ENCODE measurements around the gene MRPL14.

Gene MRPL14

GRCh38 chr6:44087623-44088022, 39.6 kb downstream of the MRPL14 start:
- no peak overlapping the region for H3K4me3 ChIP-seq
- H3K9ac ChIP-seq (ENCODE audit: insufficient read length) = no peak overlapping the region
- no peak overlapping the region for H3K27ac ChIP-seq
- TF ChIP-seq EZH2 (IDR thresholded peaks at IDR 0.05) (no peak), FOXP2 (optimal IDR thresholded peaks at IDR 0.05; ENCODE audit: control extremely low read depth, extremely low read length, insufficient read depth) (no peak), POLR2AphosphoS5 (IDR thresholded peaks at IDR 0.05; ENCODE audit: borderline replicate concordance, low read depth, low read length) (no peak)
- H3K36me3 ChIP-seq (ENCODE audit: insufficient read depth, low read length) = no peaks in the 10 kb centered on the region
- no peak for DNase-seq (ENCODE audit: low read depth, low spot score)
- no peaks in the 10 kb centered on the region for H3K9me3 ChIP-seq (ENCODE audit: low read depth, low read length)

DNA sequence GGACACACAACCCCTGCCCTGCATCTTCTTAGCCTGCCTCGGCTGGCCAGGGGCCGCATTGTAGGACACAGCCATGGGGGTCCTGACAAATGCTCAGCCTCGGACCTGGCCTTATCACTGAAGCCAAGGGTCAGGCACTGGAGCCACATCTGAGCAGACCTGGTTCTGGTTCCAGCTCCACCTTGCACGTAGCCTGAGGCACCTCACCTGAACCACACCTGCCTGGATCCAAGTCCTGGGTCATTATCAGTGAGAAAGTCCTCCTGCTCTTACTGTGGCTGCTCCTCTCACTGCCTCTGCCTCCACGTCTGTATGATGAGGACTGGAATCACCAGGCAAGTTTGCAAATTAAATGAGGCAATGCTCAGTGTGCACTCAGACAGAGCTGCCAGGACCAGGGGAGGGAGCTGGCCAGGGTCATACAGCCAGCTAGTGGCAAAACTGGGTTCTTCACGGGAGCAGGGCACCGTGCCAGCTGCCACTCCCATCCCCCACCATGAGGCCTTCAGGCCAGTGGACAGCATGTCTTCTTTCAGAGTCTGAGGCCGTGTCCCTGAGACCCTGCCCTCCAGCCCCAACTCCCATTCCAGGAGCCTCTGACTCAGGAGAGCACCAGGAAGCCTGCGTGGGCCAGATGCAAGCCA, 40.2 kb downstream of the MRPL14 start:
- no peak for DNase-seq (ENCODE audit: low read depth, low spot score)
- no peak for TF ChIP-seq EZH2 (IDR thresholded peaks at IDR 0.05)
- no peak for TF ChIP-seq POLR2AphosphoS5 (IDR thresholded peaks at IDR 0.05; ENCODE audit: borderline replicate concordance, low read depth, low read length)
- TF ChIP-seq FOXP2 (optimal IDR thresholded peaks at IDR 0.05; ENCODE audit: control extremely low read depth, extremely low read length, insufficient read depth) = no peak
- H3K36me3 ChIP-seq (ENCODE audit: insufficient read depth, low read length) = no peaks in the 10 kb centered on the region
- H3K4me3 ChIP-seq = no peak overlapping the region
- no peak overlapping the region for H3K9ac ChIP-seq (ENCODE audit: insufficient read length)
- no peaks in the 10 kb centered on the region for H3K9me3 ChIP-seq (ENCODE audit: low read depth, low read length)
- no peak overlapping the region for H3K27ac ChIP-seq

GRCh38 chr6:44085219-44085618, 42.0 kb downstream of the MRPL14 start:
- Histone ChIP-seq H3K4me3 (no peak overlapping the region), H3K27ac (no peak overlapping the region), H3K9me3 (ENCODE audit: low read depth, low read length) (no peaks in the 10 kb centered on the region), H3K36me3 (ENCODE audit: insufficient read depth, low read length) (no peaks in the 10 kb centered on the region), H3K9ac (ENCODE audit: insufficient read length) (no peak overlapping the region)
- DNase-seq (ENCODE audit: low read depth, low spot score) = no peak
- TF ChIP-seq POLR2AphosphoS5 (IDR thresholded peaks at IDR 0.05; ENCODE audit: borderline replicate concordance, low read depth, low read length) (no peak), EZH2 (IDR thresholded peaks at IDR 0.05) (no peak), FOXP2 (optimal IDR thresholded peaks at IDR 0.05; ENCODE audit: control extremely low read depth, extremely low read length, insufficient read depth) (no peak)

DNA sequence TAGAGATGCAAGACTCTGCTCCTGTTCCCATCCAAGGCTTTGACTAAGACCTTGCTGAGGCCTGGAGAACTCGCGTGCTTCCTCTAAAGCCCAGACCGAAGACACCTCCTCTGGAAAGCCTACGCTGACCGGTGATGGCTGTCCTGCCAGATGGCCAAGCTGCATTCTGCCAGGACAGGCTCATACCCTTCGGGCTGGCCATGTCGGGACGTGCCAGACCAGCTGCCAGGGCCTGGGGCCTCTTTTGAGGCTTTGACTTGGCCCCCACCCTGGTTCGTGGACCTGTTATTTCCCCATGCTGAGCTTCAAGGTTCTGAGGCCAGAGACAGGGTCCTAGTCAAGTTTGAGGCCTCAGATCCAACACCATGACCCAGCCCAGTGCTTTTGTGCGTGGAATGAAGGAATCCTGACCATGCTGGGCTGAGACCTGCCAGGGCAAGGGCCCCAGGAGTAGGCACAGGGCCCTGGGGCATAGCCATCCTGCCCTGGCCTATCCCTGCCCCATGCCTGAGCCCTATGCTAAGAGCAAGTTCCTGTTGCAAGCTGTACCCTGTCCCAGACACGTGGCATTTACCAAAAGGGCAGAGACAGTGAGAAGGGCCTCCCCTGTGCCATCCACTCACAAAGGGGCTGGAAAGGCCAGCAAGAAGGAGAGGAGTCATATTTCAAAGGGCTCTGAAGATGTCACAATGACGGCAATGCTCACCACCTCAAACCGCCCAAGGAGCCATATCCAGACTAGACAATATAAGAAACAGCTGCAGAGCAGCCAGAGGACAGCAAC, 42.8 kb downstream of the MRPL14 start:
- no peaks in the 10 kb centered on the region for H3K36me3 ChIP-seq (ENCODE audit: insufficient read depth, low read length)
- no peak overlapping the region for H3K27ac ChIP-seq
- TF ChIP-seq POLR2AphosphoS5 (IDR thresholded peaks at IDR 0.05; ENCODE audit: borderline replicate concordance, low read depth, low read length) (no peak), FOXP2 (optimal IDR thresholded peaks at IDR 0.05; ENCODE audit: control extremely low read depth, extremely low read length, insufficient read depth) (no peak), EZH2 (IDR thresholded peaks at IDR 0.05) (no peak)
- no peak overlapping the region for H3K4me3 ChIP-seq
- H3K9ac ChIP-seq (ENCODE audit: insufficient read length) = no peak overlapping the region
- DNase-seq (ENCODE audit: low read depth, low spot score) = no peak
- H3K9me3 ChIP-seq (ENCODE audit: low read depth, low read length) = no peaks in the 10 kb centered on the region

GRCh38 chr6:44082872-44083321, 44.4 kb downstream of the MRPL14 start:
- Histone ChIP-seq H3K27ac (no peak overlapping the region), H3K4me3 (no peak overlapping the region), H3K9ac (ENCODE audit: insufficient read length) (no peak overlapping the region), H3K36me3 (ENCODE audit: insufficient read depth, low read length) (no peaks in the 10 kb centered on the region), H3K9me3 (ENCODE audit: low read depth, low read length) (no peaks in the 10 kb centered on the region)
- no peak for DNase-seq (ENCODE audit: low read depth, low spot score)
- no peak for TF ChIP-seq FOXP2 (optimal IDR thresholded peaks at IDR 0.05; ENCODE audit: control extremely low read depth, extremely low read length, insufficient read depth)
- no peak for TF ChIP-seq POLR2AphosphoS5 (IDR thresholded peaks at IDR 0.05; ENCODE audit: borderline replicate concordance, low read depth, low read length)
- TF ChIP-seq EZH2 (IDR thresholded peaks at IDR 0.05) = no peak

GRCh38 chr6:44081753-44082152, 45.5 kb downstream of the MRPL14 start:
- Histone ChIP-seq H3K9me3 (ENCODE audit: low read depth, low read length) (no peaks in the 10 kb centered on the region), H3K4me3 (no peak overlapping the region), H3K36me3 (ENCODE audit: insufficient read depth, low read length) (no peaks in the 10 kb centered on the region), H3K27ac (no peak overlapping the region), H3K9ac (ENCODE audit: insufficient read length) (no peak overlapping the region)
- TF ChIP-seq POLR2AphosphoS5 (IDR thresholded peaks at IDR 0.05; ENCODE audit: borderline replicate concordance, low read depth, low read length) = no peak
- DNase-seq (ENCODE audit: low read depth, low spot score) = no peak

DNA sequence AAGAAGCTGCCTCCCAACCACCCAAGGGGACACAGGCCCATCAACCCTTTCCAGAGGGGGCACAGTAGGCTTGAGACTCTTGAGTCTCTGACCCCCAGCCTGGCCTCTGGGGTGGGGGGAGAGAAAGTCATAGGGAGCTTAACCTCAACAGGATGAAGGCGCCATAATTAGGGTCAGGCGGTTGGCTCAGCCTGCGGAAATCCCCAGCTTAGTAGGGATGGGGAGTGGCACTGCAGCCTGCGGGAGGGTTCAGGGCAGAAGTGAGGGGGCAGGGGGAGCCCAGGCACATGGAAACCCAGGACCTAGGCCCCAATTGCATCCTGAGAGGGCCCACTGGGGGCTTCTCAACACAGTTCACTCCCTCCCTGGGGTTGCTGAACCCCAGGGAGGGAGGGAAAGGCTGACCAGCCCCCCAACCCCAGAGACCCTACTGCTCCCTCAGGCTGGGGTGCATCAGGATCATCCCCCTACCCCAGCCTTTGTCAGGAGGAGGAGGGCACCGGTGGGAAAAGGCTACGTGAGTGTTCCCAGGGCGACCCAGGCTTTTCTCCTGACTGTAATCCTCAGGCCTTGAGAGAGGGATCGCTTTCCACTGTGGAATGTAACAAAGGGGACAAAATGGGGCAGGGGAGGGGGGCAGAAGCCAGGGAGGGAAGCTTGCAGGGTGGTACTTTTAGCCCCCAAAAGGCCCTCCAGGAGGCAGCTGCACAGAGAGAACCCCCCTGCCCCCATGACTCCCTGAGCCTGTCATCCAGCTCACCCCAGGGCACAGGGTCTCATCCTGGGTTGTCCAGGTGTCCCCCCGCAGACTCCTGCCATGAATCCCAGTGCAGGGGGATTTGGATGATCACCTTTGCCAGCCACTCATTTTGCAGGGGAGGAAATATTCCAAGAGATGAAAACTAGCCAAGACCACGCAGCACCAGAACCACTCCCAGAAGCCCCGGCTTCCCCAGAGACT, 46.4 kb downstream of the MRPL14 start:
- Histone ChIP-seq H3K27ac (no peak overlapping the region), H3K4me3 (no peak overlapping the region)

DNA sequence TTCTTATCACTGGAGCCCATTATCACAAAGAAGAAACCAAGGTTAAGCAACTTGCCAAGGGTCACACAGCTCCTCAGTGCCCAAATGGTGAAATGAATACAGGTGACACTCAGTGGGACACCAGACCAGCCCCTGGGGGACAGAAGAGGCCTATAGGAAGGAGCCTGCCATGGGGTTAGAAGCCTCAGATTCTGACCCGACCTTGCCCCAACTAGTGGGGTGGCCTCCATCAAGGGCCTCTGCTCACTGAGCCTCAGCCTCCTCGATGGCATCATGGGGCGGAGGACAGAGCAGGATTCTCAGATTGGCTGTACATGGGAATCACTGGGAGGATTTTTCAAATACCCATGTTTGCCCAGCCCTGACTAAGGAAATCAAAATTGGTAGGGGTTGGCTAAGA, 47.6 kb downstream of the MRPL14 start:
- H3K36me3 ChIP-seq (ENCODE audit: insufficient read depth, low read length) = no peaks in the 10 kb centered on the region
- H3K4me3 ChIP-seq = no peak overlapping the region
- no peak overlapping the region for H3K27ac ChIP-seq
- no peaks in the 10 kb centered on the region for H3K9me3 ChIP-seq (ENCODE audit: low read depth, low read length)
- DNase-seq (ENCODE audit: low read depth, low spot score) = no peak
- H3K9ac ChIP-seq (ENCODE audit: insufficient read length) = no peak overlapping the region
- TF ChIP-seq POLR2AphosphoS5 (IDR thresholded peaks at IDR 0.05; ENCODE audit: borderline replicate concordance, low read depth, low read length) = no peak
- no peak for TF ChIP-seq FOXP2 (optimal IDR thresholded peaks at IDR 0.05; ENCODE audit: control extremely low read depth, extremely low read length, insufficient read depth)
- TF ChIP-seq EZH2 (IDR thresholded peaks at IDR 0.05) = no peak

More for the DNA sequence above, 46.4 kb downstream of the MRPL14 start:
- Histone ChIP-seq H3K9ac (ENCODE audit: insufficient read length) (no peak overlapping the region), H3K36me3 (ENCODE audit: insufficient read depth, low read length) (no peaks in the 10 kb centered on the region), H3K9me3 (ENCODE audit: low read depth, low read length) (no peaks in the 10 kb centered on the region)
- no peak for TF ChIP-seq EZH2 (IDR thresholded peaks at IDR 0.05)
- no peak for TF ChIP-seq FOXP2 (optimal IDR thresholded peaks at IDR 0.05; ENCODE audit: control extremely low read depth, extremely low read length, insufficient read depth)
- no peak for TF ChIP-seq POLR2AphosphoS5 (IDR thresholded peaks at IDR 0.05; ENCODE audit: borderline replicate concordance, low read depth, low read length)
- no peak for DNase-seq (ENCODE audit: low read depth, low spot score)
